NCI-H146 treated with DMSO at 0.1 percent for 48 hours (cell line): Measurements from ENCODE around the gene TEK.

Experiments used
- DNase-seq: peaks from one replicate; lab custom pipeline; 2025; ENCODE audit not compliant: unreplicated experiment; lab: John Stamatoyannopoulos, UW

TEK gene

GRCh38 chr9:27118916-27119315, 9.9 kb downstream of the TEK start:
- DNase-seq = no peak

GRCh38 chr9:27124151-27124550, 15.1 kb downstream of the TEK start:
- no peak for DNase-seq

- no peak for DNase-seq
Measured at GRCh38 chr9:27125030-27125429, 16.0 kb downstream of the TEK start.

- DNase-seq = no peak
Measured at GRCh38 chr9:27125936-27126335, 16.9 kb downstream of the TEK start.

GRCh38 chr9:27126670-27127069, 17.6 kb downstream of the TEK start:
- DNase-seq = no peak

- DNase-seq = no peak
Measured at GRCh38 chr9:27129221-27129620, 20.2 kb downstream of the TEK start.

GRCh38 chr9:27131731-27132130, 22.7 kb downstream of the TEK start:
- DNase-seq = no peak

GRCh38 chr9:27133817-27134216, 24.8 kb downstream of the TEK start:
- DNase-seq = no peak

GRCh38 chr9:27142299-27142930, 33.4 kb downstream of the TEK start:
- no peak for DNase-seq

GRCh38 chr9:27145143-27145542, 36.1 kb downstream of the TEK start:
- DNase-seq = no peak

GRCh38 chr9:27149651-27150050, 40.6 kb downstream of the TEK start:
- no peak for DNase-seq

- DNase-seq = no peak
Measured at GRCh38 chr9:27150746-27151406, 41.9 kb downstream of the TEK start.

- DNase-seq = no peak
Measured at GRCh38 chr9:27151693-27152404, 42.8 kb downstream of the TEK start.

GRCh38 chr9:27152405-27152718, 43.3 kb downstream of the TEK start:
- DNase-seq = no peak

- DNase-seq = no peak
Measured at GRCh38 chr9:27154908-27155307, 45.9 kb downstream of the TEK start.

GRCh38 chr9:27157097-27157496, 48.1 kb downstream of the TEK start:
- DNase-seq = no peak

GRCh38 chr9:27157736-27158135, 48.7 kb downstream of the TEK start:
- DNase-seq = no peak

GRCh38 chr9:27160636-27161035, 51.6 kb downstream of the TEK start:
- no peak for DNase-seq

GRCh38 chr9:27162045-27162444, 53.0 kb downstream of the TEK start:
- no peak for DNase-seq

GRCh38 chr9:27165068-27165467, 56.0 kb downstream of the TEK start:
- DNase-seq = no peak

GRCh38 chr9:27165670-27166069, 56.6 kb downstream of the TEK start:
- no peak for DNase-seq

- no peak for DNase-seq
Measured at GRCh38 chr9:27168496-27168895, 59.5 kb downstream of the TEK start.

- no peak for DNase-seq
Measured at GRCh38 chr9:27168951-27169350, 59.9 kb downstream of the TEK start.
